Stimulated activated CD8-positive, alpha-beta memory T cell treated with anti-CD3 and anti-CD28 coated beads, Interleukin-2, amount 100 ng/mL, for 48 hours (primary cell): ENCODE results near the gene PHF23.

ENCODE experiments used
- DNase-seq, 2 donors: peaks; one replicate each; pipeline ENCODE4 v3.0.0-alpha.2; 2020; ENCODE audit warnings: low read depth in 2 of 2

The PHF23 gene

DNA sequence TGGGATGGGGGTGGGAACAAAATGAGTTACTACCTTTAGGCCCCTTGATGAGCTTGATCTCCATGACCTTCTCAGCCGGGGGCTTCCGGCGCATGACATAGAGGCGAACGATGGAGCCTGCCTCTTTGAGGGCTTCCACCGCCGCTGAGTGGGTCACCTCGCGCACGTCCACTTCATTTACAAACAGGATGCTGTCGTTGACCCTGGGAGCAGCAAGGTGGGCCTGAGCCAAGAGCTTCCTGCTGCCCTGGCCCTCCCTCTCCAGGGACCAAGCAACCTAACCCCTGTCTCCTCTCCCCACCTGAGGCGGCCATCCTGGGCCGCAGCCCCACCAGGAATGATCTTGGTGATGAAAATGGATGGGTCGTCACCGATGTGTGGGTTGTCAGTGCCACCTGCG, 35.9 kb downstream of the PHF23 start:
- DNase-seq: no peak

DNA sequence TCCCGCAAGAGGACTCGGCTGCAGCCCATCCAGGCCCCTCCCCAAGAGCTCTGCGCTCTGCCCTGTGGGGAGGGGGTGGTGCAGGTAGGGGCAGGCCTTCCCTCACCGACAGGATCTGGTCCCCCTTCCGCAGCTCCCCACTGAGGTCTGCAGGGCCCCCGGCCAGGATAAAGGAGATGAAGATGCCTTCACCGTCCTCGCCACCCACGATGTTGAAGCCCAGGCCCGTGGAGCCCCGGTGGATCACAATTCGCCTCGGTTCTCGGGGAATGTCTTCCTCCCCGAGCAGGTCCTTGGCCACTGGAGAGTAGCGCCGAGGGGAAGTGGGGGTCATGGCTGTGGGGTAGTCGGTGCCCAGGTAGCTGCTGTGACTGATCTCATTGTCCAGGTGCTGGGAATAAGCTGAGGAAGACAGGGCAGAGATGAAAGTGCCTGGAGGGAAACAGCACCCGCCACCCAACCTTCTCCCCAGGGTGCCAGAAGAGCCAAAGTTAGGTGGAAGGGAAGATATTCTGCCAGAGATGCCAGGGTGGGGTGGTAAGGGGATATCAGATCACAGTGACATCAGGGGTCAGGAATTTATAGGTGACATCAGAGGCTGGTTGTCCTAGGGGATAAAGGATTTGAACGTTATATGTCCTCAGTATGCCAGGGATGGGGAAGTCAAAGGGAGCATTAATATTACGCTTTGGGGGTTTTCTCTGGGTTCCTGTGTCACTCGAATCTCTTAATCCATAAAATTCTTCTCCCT, 42.4 kb downstream of the PHF23 start:
- DNase-seq: no peak

DNA sequence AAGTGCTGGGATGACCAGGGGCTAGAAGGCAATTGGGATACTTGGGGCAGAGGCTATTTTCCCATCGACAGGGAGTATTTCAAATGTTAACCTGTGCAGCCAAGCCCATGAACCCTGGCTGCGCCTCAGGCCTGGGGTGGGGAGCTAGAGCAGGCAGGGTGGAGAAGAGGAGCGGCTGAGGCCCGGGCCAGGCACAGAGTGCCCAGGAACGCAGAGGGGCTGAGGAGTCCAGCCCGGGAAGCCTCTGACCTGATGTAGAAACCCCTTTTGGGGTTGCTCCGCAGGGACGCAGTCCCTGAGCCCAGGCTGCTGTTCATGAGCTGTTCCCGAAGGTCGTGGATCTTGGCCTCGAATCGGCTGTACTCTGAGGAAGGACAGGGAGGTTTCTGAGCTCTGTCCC, 43.3 kb downstream of the PHF23 start:
- DNase-seq: no peak

DNA sequence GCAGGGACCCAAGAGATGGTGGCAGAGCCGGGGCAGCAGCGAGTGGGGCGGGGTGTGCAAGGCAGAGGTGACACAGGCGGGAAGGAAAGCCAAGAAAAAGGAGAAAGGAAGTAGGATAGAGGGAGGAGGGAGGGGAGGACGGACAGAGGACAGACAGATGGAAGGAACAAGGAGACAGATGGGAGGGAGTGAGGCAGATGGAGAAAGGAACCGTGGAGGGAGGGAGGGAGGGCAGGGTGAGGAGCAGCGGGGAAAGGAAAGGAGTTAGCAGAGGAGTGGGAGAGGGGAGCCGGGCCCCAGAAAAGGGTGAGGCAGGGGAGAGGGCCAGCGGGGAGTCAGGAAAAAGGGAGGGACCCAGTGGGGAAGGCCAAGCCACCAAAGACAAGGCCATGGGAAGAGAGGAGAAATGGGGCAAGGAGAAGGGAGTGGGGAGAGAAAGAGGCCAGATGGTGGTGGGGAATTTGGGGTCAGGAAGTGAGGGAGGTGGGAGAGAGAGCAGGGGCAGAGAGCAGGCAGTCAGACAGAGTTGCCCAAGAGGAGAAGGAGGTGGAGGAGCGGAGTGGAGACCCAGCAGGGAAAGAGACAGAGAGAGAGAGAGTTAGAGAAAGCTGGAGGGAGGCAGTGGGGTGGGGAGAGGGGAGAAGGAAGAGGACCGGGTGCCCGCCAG, 46.9 kb downstream of the PHF23 start:
- no peak for DNase-seq

DNA sequence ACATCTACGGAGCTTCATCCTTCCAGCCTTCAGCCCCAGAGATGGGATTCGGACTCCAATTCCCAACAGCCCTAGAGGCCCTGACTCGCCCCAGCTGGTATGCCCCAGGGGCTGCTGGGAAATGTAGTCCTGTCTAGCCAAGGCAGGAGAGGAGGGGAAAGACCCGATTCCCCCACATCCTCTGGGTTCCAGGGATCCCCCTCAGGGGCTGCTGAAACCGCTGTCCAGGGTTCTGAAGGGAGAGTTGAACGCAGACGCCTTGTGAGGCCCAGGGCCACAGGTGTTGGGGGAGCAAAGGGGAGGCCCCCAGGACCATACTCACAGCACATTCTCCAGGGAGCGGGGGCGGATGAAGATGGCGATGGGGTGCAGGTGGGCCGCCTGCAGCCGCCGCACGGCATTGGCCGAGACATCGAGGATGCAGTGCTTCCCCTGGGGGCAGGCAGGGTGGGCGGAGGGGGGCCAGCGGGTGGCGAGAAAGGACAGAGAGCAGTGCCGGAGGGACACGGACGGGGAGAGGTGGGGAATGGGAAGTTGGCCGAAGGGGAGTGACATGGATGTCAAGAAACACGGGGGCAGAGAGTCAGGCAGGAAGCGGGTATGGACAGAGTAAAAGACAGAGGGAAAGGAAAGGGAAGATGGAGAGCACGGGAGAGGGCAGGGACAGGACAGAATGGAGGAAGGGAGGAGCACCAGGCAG, 47.5 kb downstream of the PHF23 start:
- no peak for DNase-seq

DNA sequence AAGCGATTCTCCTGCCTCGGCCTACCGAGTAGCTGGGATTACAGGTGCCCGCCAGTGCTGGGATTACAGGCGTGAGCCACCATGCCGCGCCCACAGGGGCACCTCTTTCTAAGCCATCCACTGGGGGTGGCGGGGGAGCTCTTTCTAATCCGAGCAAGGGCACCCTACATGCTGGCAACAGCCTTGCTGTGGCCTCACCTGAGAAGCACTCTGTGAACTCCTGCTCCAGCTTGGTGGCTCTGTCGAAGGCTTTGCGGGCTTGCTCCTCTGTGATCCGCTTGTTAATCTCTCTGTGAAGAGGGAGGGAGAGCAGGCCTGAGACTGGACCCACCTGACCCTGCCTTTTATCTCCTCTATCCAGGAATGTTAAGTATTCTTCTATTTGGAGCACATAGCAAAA, 48.2 kb downstream of the PHF23 start:
- no peak for DNase-seq

DNA sequence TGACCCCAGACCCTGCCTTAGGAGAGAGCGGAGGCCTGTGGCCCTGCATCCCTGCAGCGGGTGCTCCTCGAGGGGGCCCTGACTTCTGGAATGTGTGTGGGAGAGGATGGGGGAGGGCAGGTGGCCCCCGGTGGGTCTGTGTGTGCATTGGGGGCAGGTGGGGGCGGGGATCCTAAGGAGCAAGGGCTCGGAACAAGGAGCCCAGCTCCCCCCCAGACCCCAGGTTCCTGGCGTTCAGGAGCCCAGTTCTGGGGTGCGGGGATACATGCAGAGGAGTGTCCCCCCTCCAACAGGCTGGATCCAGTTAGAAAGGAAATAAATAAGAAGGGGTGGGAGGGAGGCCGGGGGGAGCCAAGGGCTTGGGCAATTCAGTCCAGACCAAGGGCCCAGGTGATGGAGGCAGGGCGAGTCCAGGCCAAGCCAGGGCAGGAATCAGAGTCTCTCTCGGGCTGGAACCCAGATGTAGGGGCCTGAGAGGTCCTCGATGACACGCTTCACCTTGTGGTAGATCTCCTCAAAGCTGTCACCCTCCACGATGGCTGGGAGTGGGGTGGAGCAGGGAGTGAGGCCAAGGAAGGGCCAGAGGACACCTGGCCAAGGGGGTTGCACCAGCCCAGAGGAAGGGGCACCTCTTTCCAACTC, 48.9 kb downstream of the PHF23 start:
- no peak for DNase-seq

DNA sequence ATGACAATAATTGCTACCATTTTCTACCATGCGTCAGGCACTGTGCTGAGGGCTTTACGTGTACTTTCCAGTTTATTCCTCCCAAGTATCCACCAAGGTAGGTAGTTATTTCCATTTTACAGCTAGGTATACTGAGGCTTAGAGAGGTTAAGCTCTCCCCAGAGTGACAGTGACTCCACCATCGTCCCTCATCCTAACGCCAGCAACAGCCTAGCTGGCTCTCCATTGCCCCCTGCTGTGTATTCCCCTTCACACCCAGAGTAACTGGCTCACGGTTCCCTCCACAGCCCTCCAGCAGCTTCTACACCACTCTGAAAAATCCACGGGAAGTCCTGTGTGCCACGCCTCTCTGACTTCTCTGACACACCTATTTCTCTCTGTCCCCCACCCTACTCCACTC, 53.0 kb downstream of the PHF23 start:
- no peak for DNase-seq
